Measurements from ENCODE around the gene AFMID.

GRCh38 chr17:78164748-78165607 lies 22.2 kb upstream of the AFMID start:
- TF ChIP-seq POLR2A (IDR thresholded peaks at IDR 0.05) (no peak), CTCF (IDR thresholded peaks at IDR 0.05) (no peak)

All from body of pancreas (tissue), 4 donors.